Effector memory CD4-positive, alpha-beta T cell (primary cell): Measurements from ENCODE around the gene FN3K.
"Not testable (repeated sequence)": the region's sequence is repeated elsewhere in the genome, so short reads cannot be mapped to it uniquely, and the experiment has no call there.

ENCODE experiments used
- DNase-seq, 3 donors: peaks; one replicate each; pipeline ENCODE4 v3.0.0-alpha.2; 2020
- H3K27ac ChIP-seq: 2 replicates; pipeline ENCODE4 v1.7.0; 2013; ENCODE audit warnings: mild to moderate bottlenecking, low read length, moderate library complexity; ENCODE audit not compliant: insufficient read depth, poor library complexity, severe bottlenecking
- H3K27me3 ChIP-seq: replicated peaks from 2 replicates; pipeline ENCODE4 v1.7.0; 2013; ENCODE audit warnings: mild to moderate bottlenecking, low read length; ENCODE audit not compliant: insufficient read depth, control insufficient read depth, poor library complexity, severe bottlenecking
- H3K36me3 ChIP-seq: 2 replicates; pipeline ENCODE4 v1.7.0; 2013; ENCODE audit warnings: mild to moderate bottlenecking, low read length, moderate library complexity; ENCODE audit not compliant: control insufficient read depth, insufficient read depth
- H3K4me1 ChIP-seq: 2 replicates; pipeline ENCODE4 v1.7.0; 2013; ENCODE audit warnings: low read length, mild to moderate bottlenecking; ENCODE audit not compliant: control insufficient read depth, insufficient read depth, poor library complexity, severe bottlenecking
- H3K4me3 ChIP-seq: 2 replicates; pipeline ENCODE4 v1.7.0; 2013; ENCODE audit warnings: low read length, low read depth, mild to moderate bottlenecking; ENCODE audit not compliant: insufficient read depth, poor library complexity, severe bottlenecking
- H3K9me3 ChIP-seq: 2 replicates; pipeline ENCODE4 v1.7.0; 2013; ENCODE audit warnings: mild to moderate bottlenecking, low read length, moderate library complexity; ENCODE audit not compliant: control insufficient read depth

Gene FN3K

GRCh38 chr17:82774456-82774855 is 39.0 kb downstream of the FN3K start:
- H3K36me3 ChIP-seq: peaks cover 12% of the 10 kb centered on the region
- not testable (repeated sequence) for H3K27me3 ChIP-seq, H3K4me1 ChIP-seq, H3K9me3 ChIP-seq, DNase-seq, H3K27ac ChIP-seq, H3K4me3 ChIP-seq

DNA sequence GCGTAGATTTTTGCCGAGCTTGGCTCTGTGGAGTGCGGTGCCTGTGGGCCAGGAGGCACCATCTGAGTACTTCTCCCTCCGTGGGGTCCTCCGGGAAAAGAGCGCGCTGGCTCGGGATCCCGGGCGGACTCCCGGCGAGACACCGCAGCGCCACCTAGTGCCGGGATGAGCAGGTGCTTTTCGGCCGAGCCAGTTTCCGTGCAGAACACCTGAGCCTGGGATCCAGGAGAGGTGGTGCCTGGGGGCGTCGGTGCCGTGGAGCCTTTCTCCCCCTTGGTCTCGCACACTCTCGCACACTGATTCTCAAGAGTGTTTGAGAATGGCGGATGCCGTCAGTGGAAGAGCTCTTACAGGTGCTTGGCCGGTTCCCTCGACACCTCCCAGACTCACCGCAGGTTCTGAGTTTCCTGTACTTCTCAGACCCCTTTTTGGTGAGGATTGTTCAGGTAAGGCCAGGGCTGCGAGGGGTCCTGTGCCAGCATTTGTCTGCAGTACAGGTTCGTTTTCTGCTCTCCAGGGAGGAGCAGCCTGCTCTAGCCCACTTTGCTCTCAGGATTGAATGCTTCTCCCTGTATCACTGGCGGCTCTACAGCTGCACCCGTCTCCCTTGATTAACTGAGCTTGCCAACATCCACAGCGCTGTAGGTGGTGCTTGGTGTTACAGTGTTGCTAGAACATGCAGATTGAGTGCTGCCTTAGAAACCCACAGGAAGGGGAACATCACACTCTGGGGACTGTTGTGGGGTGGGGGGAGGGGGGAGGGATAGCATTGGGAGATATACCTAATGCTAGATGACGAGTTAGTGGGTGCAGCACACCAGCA is 39.8 kb downstream of the FN3K start:
- Histone ChIP-seq H3K27me3 (no peaks in the 10 kb centered on the region), H3K9me3 (no peaks in the 10 kb centered on the region), H3K4me1 (peaks cover 6% of the 10 kb centered on the region), H3K4me3 (no peak overlapping the region), H3K36me3 (peaks cover 8% of the 10 kb centered on the region), H3K27ac (no peak overlapping the region)
- DNase-seq: peak in 1 of 3 donors; percentile 21

GRCh38 chr17:82776454-82776853 is 41.0 kb downstream of the FN3K start:
- Histone ChIP-seq H3K36me3 (peaks cover 8% of the 10 kb centered on the region), H3K4me1 (peaks cover 6% of the 10 kb centered on the region), H3K27me3 (no peaks in the 10 kb centered on the region), H3K27ac (no peak overlapping the region), H3K9me3 (no peaks in the 10 kb centered on the region), H3K4me3 (no peak overlapping the region)
- no peak for DNase-seq

GRCh38 chr17:82777778-82778375 is 42.5 kb downstream of the FN3K start:
- not testable (repeated sequence) for H3K27ac ChIP-seq, DNase-seq, H3K36me3 ChIP-seq, H3K4me1 ChIP-seq, H3K27me3 ChIP-seq, H3K4me3 ChIP-seq, H3K9me3 ChIP-seq

DNA sequence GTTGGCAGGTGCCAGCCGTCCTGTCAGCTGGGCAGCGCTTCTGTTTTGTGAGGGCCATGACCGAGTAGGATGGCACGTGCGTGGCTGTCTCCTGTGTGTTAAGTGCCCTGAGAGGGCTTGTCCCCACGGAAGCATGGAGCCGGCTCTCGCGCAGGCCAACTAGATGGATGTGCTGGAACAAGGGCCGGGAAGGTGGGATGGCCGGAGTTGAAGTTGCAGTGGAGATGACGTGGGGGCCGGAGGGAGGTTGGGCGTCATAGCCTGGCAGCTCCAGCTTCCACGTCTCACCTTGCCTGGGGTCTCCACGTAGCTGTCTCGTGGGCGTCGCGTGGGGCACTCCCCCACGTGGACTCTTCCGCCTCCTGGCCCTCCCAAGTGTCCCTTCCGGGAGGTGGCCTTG is 44.1 kb downstream of the FN3K start:
- peaks cover 6% of the 10 kb centered on the region for H3K4me1 ChIP-seq
- DNase-seq: no peak
- peaks cover 8% of the 10 kb centered on the region for H3K36me3 ChIP-seq
- H3K27ac ChIP-seq: no peak overlapping the region
- no peaks in the 10 kb centered on the region for H3K9me3 ChIP-seq
- H3K4me3 ChIP-seq: no peak overlapping the region
- H3K27me3 ChIP-seq: no peaks in the 10 kb centered on the region

DNA sequence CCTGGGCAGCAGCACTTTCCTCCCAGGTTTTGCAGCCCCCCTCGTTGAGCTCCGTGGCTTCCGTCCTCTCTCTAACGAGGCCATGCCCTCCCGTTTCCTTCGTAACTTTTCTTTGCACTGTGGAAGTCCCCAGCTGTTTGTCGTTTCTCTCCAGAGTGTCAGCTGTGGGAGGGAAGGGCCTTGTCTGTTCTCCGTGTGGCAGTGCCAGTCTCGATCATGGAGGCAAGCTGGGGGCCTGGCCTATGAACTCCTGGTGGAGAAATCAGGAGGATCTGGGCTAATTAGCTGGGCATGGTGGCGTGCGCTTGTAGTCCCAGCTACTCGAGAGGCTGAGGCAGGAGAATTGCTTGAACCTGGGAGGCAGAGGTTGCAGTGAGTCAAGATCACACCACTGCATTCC is 44.8 kb downstream of the FN3K start:
- Histone ChIP-seq H3K27ac (no peak overlapping the region), H3K9me3 (no peaks in the 10 kb centered on the region), H3K36me3 (peaks cover 9% of the 10 kb centered on the region), H3K27me3 (no peaks in the 10 kb centered on the region), H3K4me1 (peaks cover 2% of the 10 kb centered on the region), H3K4me3 (no peak overlapping the region)
- no peak for DNase-seq

DNA sequence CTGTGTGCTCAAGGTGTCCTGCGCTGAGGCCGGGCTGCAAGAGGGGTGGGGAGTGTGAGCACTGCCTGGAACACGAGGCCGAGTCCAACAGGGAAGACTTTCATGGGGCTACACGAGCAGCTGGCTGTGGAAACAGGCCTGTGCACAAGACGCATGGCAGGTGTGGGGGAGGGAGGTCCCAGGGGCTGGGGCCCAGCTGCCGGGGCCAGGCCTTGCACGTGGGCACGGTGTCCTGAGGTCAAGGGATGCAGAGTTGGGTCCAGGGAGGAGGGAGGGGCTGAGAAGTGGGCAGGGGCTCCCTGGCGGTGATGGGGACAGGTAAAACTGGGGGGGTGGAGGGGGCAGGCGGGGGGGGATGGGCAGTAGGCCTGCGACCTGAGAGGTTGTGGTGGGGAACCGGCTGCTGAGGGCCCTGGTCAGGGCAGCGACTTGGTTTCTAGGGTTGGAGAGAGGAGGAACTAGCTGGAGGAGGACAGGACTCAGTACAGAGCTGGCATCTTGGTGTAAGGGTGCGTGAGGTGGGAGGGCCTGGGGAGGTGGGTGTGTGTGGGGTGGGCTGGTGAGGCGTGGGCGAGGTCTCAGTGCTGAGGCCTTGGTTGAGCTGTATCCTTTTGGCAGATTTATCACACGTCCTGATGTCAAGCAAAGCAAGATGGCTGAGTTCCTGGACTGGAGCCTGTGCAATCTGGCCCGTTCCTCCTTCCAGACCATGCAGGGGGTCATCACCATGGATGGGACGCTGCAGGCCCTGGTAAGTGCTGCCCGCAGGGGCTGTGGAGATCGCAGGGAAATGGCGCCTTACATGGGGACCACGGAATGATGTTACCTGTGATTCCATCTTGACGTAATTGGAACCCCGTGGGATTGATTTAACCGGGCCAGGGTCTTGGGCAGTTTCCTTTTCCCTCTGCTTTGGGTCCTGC is 45.8 kb downstream of the FN3K start:
- H3K36me3 ChIP-seq: peaks cover 9% of the 10 kb centered on the region

GRCh38 chr17:82781894-82782274 is 46.5 kb downstream of the FN3K start:
- Histone ChIP-seq H3K27ac (no peak overlapping the region), H3K9me3 (no peaks in the 10 kb centered on the region), H3K4me1 (no peaks in the 10 kb centered on the region), H3K27me3 (no peaks in the 10 kb centered on the region), H3K36me3 (peaks cover 9% of the 10 kb centered on the region), H3K4me3 (no peak overlapping the region)
- peak; percentile 63 to 72 (median 70) for DNase-seq

More for the DNA sequence above, 45.8 kb downstream of the FN3K start:
- Histone ChIP-seq H3K9me3 (no peaks in the 10 kb centered on the region), H3K4me3 (no peak overlapping the region), H3K27ac (no peak overlapping the region), H3K27me3 (no peaks in the 10 kb centered on the region), H3K4me1 (no peaks in the 10 kb centered on the region)
- DNase-seq: no peak

- H3K4me3 ChIP-seq: no peak overlapping the region
- DNase-seq: no peak
These were observed 47.3 kb downstream of the FN3K start for GRCh38 chr17:82782657-82783207.

More at GRCh38 chr17:82782657-82783207, 47.3 kb downstream of the FN3K start:
- H3K27me3 ChIP-seq: no peaks in the 10 kb centered on the region
- H3K4me1 ChIP-seq: no peaks in the 10 kb centered on the region
- H3K36me3 ChIP-seq: peaks cover 9% of the 10 kb centered on the region
- H3K9me3 ChIP-seq: no peaks in the 10 kb centered on the region
- H3K27ac ChIP-seq: no peak overlapping the region
